Parathyroid adenoma (tissue), 2 donors: Measurements from ENCODE around the gene ZNF717.
"Not testable (repeated sequence)": the region's sequence is repeated elsewhere in the genome, so short reads cannot be mapped to it uniquely, and the experiment has no call there.

ENCODE experiments used
- H2AFZ ChIP-seq: fragments of 300-600 bp; sonication (generic); one replicate; pipeline ENCODE4 v1.7.0; 2017; ENCODE audit warnings: antibody characterized with exemption, mild to moderate bottlenecking
- H3K27ac ChIP-seq: fragments of 300-600 bp; sonication (generic); one replicate; pipeline ENCODE4 v1.7.0; 2017
- H3K27me3 ChIP-seq: fragments of 300-600 bp; sonication (generic); one replicate; pipeline ENCODE4 v1.7.0; 2017; ENCODE audit warnings: low read length; ENCODE audit not compliant: control insufficient read depth, insufficient read depth
- H3K36me3 ChIP-seq: fragments of 300-600 bp; sonication (generic); one replicate; pipeline ENCODE4 v1.7.0; 2017; ENCODE audit warnings: low read length; ENCODE audit not compliant: control insufficient read depth, insufficient read depth
- H3K4me1 ChIP-seq: fragments of 300-600 bp; sonication (generic); one replicate; pipeline ENCODE4 v1.7.0; 2017; ENCODE audit warnings: control low read depth
- H3K4me2 ChIP-seq: fragments of 300-600 bp; sonication (generic); one replicate; pipeline ENCODE4 v1.7.0; 2017; ENCODE audit warnings: low read length
- H3K4me3 ChIP-seq: fragments of 300-600 bp; sonication (generic); one replicate; pipeline ENCODE4 v1.7.0; 2017; ENCODE audit warnings: low read depth, low read length
- H3K79me2 ChIP-seq: fragments of 300-600 bp; sonication (generic); one replicate; pipeline ENCODE4 v1.7.0; 2017; ENCODE audit warnings: control low read depth
- H3K9ac ChIP-seq: fragments of 300-600 bp; sonication (generic); one replicate; pipeline ENCODE4 v1.7.0; 2017; ENCODE audit warnings: mild to moderate bottlenecking
- H3K9me3 ChIP-seq: fragments of 300-600 bp; sonication (generic); one replicate; pipeline ENCODE4 v1.7.0; 2017; ENCODE audit warnings: low read length; ENCODE audit not compliant: control insufficient read depth
- TF ChIP-seq, protein P1 (sequence below): fragments of 300-600 bp; sonication (generic); IDR thresholded peaks from one replicate; pipeline ENCODE4 v1.7.0; 2017; ENCODE audit warnings: antibody characterized with exemption, mild to moderate bottlenecking
- donor health status: primary hyperparathyroidism.

ZNF717 gene

GRCh38 chr3:75782506-75782905, 2.8 kb downstream of the ZNF717 start:
- no peak overlapping the region for H3K27ac ChIP-seq
- no peaks in the 10 kb centered on the region for H3K27me3 ChIP-seq
- H3K9ac ChIP-seq: no peak overlapping the region
- H3K79me2 ChIP-seq: no peaks in the 10 kb centered on the region
- no peak overlapping the region for H3K4me2 ChIP-seq
- H3K4me1 ChIP-seq: peaks cover 2% of the 10 kb centered on the region
- no peak overlapping the region for H2AFZ ChIP-seq
- no peaks in the 10 kb centered on the region for H3K9me3 ChIP-seq
- TF ChIP-seq, protein P1, sequence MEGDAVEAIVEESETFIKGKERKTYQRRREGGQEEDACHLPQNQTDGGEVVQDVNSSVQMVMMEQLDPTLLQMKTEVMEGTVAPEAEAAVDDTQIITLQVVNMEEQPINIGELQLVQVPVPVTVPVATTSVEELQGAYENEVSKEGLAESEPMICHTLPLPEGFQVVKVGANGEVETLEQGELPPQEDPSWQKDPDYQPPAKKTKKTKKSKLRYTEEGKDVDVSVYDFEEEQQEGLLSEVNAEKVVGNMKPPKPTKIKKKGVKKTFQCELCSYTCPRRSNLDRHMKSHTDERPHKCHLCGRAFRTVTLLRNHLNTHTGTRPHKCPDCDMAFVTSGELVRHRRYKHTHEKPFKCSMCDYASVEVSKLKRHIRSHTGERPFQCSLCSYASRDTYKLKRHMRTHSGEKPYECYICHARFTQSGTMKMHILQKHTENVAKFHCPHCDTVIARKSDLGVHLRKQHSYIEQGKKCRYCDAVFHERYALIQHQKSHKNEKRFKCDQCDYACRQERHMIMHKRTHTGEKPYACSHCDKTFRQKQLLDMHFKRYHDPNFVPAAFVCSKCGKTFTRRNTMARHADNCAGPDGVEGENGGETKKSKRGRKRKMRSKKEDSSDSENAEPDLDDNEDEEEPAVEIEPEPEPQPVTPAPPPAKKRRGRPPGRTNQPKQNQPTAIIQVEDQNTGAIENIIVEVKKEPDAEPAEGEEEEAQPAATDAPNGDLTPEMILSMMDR: no peak
- no peak overlapping the region for H3K4me3 ChIP-seq
- H3K36me3 ChIP-seq: no peaks in the 10 kb centered on the region

DNA sequence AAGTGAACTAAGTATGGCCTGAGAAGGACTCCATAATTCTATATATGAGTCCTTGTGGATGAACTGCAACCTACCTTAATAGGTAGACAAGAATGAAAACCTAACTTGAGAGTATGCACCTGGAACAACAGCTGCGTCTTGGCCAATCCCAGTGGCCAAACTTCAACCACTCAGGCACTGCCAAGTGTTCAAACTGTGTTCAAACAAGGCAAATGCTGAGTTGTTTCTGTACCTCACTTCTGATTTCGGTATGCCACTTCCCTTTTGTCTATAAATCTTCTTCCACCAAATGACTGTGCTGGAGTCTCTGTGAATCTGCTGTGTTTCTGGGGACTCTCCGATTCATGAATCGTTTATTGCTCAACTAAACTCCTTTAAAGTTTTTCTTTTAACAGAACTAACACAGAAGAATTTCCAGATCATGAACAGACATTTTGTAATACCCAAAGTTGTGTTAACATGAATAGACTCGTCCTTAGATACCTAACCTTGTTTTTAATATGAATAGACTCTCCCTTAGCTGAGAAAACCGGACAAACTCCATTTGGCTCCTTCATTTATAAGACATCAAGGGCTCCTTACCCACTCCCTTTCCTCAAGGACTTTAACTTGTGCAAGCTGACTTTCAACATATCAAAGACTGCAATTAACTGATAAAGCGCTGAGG, 4.1 kb downstream of the ZNF717 start:
- Histone ChIP-seq H3K9me3 (no peaks in the 10 kb centered on the region), H3K4me3 (no peak overlapping the region), H3K4me1 (peaks cover 2% of the 10 kb centered on the region), H3K4me2 (no peak overlapping the region), H3K79me2 (no peaks in the 10 kb centered on the region), H3K36me3 (no peaks in the 10 kb centered on the region), H3K27ac (no peak overlapping the region), H2AFZ (no peak overlapping the region), H3K9ac (no peak overlapping the region), H3K27me3 (no peaks in the 10 kb centered on the region)
- TF ChIP-seq, protein P1: no peak

DNA sequence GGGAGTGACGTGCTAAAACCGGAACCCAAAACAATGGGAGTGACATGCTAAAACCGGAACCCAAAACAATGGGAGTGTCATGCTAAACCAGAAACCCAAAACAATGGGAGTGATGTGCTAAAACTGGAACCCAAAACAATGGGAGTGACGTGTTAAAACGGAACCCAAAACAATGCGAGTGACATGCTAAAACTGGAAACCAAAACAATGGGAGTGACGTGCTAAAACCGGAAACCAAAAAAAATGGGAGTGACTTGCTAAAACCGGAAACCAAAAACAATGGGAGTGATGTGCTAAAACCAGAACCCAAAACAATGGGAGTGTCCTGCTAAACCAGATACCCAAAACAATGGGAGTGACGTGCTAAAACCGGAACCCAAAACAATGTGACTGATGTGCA, 7.6 kb downstream of the ZNF717 start:
- not testable (repeated sequence) for H3K4me1 ChIP-seq, H2AFZ ChIP-seq, H3K79me2 ChIP-seq, H3K9ac ChIP-seq, H3K4me3 ChIP-seq, H3K27me3 ChIP-seq, H3K4me2 ChIP-seq, H3K27ac ChIP-seq, H3K36me3 ChIP-seq, H3K9me3 ChIP-seq

DNA sequence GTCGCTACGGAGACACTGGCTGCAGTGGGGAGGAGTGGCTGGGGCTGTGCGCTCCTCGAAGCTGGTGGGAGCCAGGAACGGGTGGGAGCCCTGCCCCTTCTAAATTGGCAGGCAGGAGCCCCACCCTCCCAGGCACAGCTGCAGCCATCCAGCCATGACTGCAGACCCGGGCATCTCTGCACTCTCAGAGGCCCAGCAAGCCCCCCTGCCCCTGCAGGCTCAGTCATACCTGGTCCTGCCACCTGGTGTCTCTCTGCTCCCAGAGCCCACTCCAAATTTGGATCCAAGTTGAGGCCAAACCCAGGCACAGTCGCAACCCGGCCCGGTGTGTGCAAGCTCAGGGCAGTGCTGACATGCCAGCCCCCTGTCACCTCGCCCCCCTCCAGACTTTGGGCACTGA, 13.7 kb downstream of the ZNF717 start:
- not testable (repeated sequence) for H3K9ac ChIP-seq, H3K36me3 ChIP-seq, H3K4me1 ChIP-seq, H2AFZ ChIP-seq, H3K4me2 ChIP-seq, H3K27me3 ChIP-seq, H3K4me3 ChIP-seq, H3K27ac ChIP-seq, H3K9me3 ChIP-seq
- H3K79me2 ChIP-seq: peaks cover 24% of the 10 kb centered on the region

- Histone ChIP-seq H3K36me3 (no peaks in the 10 kb centered on the region), H3K9me3 (no peaks in the 10 kb centered on the region), H3K27ac (no peak overlapping the region), H3K4me2 (no peak overlapping the region), H3K79me2 (peaks cover 28% of the 10 kb centered on the region), H3K27me3 (no peaks in the 10 kb centered on the region), H3K9ac (no peak overlapping the region), H3K4me3 (no peak overlapping the region), H2AFZ (no peak overlapping the region), H3K4me1 (no peaks in the 10 kb centered on the region)
- TF ChIP-seq, protein P1: no peak
These were observed 16.9 kb downstream of the ZNF717 start for GRCh38 chr3:75768303-75769017.
